ENCODE data around the gene TIMM13. TPM values are rescaled to one million over a fixed set of nuclear protein-coding genes. Genes with fewer than 3 reads are reported as not detected.
"Not testable (repeated sequence)": the region's sequence is repeated elsewhere in the genome, so short reads cannot be mapped to it uniquely, and the experiment has no call there.

TIMM13 gene
- total and polyA plus RNA-seq, 11 donors: 27.4 to 98.5 (median 65.9) TPM

DNA sequence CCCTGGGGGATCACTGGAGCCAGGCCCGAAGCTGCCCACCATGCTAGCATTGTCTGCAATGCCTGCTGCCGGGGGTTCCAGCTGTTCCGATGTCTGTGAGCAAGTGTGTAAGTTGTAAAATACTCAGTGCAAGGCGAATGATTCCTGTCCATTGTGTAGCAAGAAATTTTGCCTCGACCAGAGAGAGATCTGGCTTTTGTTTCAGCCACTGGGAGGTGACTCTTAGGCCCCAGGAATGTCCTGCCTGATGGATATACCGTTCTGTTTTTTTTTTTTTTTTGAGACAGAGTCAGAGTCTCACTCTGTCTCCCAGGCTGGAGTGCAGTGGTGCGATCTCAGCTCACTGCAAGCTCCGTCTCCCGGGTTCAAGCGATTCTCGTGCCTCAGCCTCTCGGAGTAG, 41.2 kb upstream of the TIMM13 start:
- DNase-seq (no peak), ATAC-seq (no peak)
- H3K4me1 ChIP-seq: peaks cover 0 to 6% (median 0%) of the 10 kb centered on the region in 12 donors
- intact Hi-C loops (cut with DNase I): loop anchor here in 1 of 10 donors (10.0 kb wide), 1 partner anchor 626 kb away; the partner anchor contains the start of gene GNA11
- H3K36me3 ChIP-seq: no peaks in the 10 kb centered on the region
- no peak overlapping the region for H3K27ac ChIP-seq
- H3K27me3 ChIP-seq: no peaks in the 10 kb centered on the region
- no peak overlapping the region for H3K4me3 ChIP-seq
- 70 to 77% (median 74%) methylated on average over 12 of the region's 12 CpGs for WGBS, 4 donors
- no peak for TF ChIP-seq POLR2A (IDR thresholded peaks at IDR 0.05)
- TF ChIP-seq, protein P1, sequence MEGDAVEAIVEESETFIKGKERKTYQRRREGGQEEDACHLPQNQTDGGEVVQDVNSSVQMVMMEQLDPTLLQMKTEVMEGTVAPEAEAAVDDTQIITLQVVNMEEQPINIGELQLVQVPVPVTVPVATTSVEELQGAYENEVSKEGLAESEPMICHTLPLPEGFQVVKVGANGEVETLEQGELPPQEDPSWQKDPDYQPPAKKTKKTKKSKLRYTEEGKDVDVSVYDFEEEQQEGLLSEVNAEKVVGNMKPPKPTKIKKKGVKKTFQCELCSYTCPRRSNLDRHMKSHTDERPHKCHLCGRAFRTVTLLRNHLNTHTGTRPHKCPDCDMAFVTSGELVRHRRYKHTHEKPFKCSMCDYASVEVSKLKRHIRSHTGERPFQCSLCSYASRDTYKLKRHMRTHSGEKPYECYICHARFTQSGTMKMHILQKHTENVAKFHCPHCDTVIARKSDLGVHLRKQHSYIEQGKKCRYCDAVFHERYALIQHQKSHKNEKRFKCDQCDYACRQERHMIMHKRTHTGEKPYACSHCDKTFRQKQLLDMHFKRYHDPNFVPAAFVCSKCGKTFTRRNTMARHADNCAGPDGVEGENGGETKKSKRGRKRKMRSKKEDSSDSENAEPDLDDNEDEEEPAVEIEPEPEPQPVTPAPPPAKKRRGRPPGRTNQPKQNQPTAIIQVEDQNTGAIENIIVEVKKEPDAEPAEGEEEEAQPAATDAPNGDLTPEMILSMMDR (IDR thresholded peaks at IDR 0.05): no peak
- no peaks in the 10 kb centered on the region for H3K9me3 ChIP-seq

DNA sequence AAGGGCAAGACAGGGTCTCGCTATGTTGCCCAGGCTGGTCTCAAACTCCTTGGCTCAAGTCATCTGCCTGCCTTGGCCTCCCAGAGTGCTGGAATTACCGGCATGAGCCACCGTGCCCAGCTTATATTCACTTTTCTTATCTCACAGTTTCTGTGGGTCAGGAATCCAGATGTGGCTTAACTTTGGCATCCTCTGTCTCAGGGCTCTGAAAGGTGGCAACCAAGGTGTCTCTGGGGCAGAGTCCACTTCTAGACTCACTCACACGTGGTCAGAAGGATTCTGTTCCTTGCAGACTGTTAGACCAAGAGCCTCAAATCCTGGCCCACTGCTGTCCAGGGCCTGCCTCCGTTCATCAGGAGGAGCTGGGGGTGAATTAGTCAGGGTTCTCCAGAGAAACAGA, 37.0 kb upstream of the TIMM13 start:
- WGBS, 4 donors: 59 to 64% (median 62%) methylated on average over 5 of the region's 5 CpGs
- Histone ChIP-seq H3K4me1 (peaks cover 0 to 21% (median 12%) of the 10 kb centered on the region in 12 donors), H3K27ac (no peak overlapping the region), H3K27me3 (no peaks in the 10 kb centered on the region), H3K36me3 (no peaks in the 10 kb centered on the region), H3K9me3 (no peaks in the 10 kb centered on the region), H3K4me3 (no peak overlapping the region)
- no peak for TF ChIP-seq POLR2A (IDR thresholded peaks at IDR 0.05)
- TF ChIP-seq, protein P1 (IDR thresholded peaks at IDR 0.05): no peak
- ATAC-seq: no peak
- intact Hi-C loops (cut with DNase I): loop anchor here in 1 of 10 donors (10.0 kb wide), 1 partner anchor 630 kb away; the partner anchor contains the start of gene GNA11
- DNase-seq: no peak

DNA sequence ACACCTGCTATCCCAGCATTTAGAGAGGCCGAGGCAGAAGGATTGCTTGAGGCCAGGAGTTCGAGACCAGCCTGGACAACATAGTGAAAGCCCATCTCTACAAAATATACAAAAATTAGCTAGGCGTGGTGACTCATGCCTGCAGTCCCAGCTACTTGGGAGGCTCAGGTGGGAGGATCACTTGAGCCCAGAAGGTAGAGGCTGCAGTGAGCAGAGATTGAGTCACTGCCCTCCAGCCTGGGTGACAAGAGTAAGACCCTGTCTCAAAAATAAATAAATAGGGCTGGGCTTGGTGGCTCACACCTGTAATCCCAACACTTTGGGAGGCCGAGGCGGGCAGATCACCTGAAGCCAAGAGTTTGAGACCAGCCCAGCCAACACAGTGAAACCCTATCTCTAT, 36.3 kb upstream of the TIMM13 start:
- not testable (repeated sequence) for H3K27me3 ChIP-seq, ATAC-seq, H3K9me3 ChIP-seq, H3K4me3 ChIP-seq, DNase-seq, H3K36me3 ChIP-seq
- H3K4me1 ChIP-seq: peaks cover 0 to 21% (median 12%) of the 10 kb centered on the region in 12 donors
- intact Hi-C loops (cut with DNase I): loop anchor here in 1 of 10 donors (10.0 kb wide), 1 partner anchor 631 kb away; the partner anchor contains the start of gene GNA11
- WGBS, 4 donors: 96 to 98% (median 97%) methylated on average over 5 of the region's 5 CpGs
- H3K27ac ChIP-seq: peak overlapping the region in 2 of 12 donors; percentile 52 to 74

DNA sequence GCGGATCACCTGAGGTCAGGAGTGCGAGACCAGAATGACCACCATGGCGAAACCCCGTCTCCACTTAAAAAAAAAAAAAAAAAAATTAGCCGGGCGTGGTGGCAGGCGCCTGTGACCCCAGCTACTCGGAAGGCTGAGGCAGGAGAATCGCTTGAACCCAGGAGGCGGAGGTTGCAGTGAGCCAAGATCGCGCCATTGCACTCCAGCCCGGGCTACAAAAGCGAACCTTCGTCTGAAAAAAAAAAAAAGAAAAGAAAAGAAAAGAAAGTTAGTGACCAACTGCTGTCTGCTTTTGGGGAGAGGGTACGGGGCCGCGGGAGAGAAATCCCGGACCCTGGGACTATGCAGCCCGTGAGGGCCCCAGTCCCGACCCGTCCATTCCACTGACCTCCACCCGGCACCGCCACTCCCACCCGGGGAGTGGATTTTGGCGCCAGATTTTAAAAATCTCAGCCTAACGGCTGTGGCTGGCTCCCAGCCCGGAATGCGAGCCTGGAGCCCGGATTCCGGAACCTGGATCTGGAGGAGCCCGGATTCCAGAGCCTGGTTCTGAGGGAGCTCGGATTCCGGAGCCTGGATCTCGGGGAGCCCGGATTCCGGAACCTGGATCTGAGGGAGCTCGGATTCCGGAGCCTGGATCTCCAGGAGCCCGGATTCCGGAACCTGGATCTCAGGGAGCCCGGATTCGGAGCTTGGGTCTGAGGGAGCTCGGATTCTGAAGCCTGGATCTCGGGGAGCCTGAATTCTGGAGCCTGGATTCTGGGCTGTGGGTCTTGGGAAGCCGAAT, 35.4 kb upstream of the TIMM13 start:
- TF ChIP-seq, protein P1 (IDR thresholded peaks at IDR 0.05): no peak
- TF ChIP-seq POLR2A (IDR thresholded peaks at IDR 0.05): peak in 1 of 2 donors; percentile 52
- peak; percentile 60 to 88 (median 74) for ATAC-seq
- Histone ChIP-seq H3K27me3 (no peaks in the 10 kb centered on the region), H3K9me3 (no peaks in the 10 kb centered on the region), H3K4me1 (peaks cover 0 to 21% (median 12%) of the 10 kb centered on the region in 12 donors), H3K4me3 (peak overlapping the region; percentile 4 to 76 (median 58)), H3K36me3 (no peaks in the 10 kb centered on the region), H3K27ac (peak overlapping the region in 9 of 12 donors; percentile 10 to 74 (median 41))
- peak; percentile 89 to 92 (median 91) for DNase-seq
- WGBS, 4 donors: 5 to 13% (median 7%) methylated on average over 44 to 46 of the region's 46 CpGs
- intact Hi-C loops (cut with DNase I): loop anchor here in 1 of 10 donors (10.0 kb wide), 1 partner anchor 632 kb away; the partner anchor contains the start of gene GNA11

Measured in heart left ventricle (tissue), 16 donors.